GM18858 (cell line): Measurements from ENCODE around the gene ZKSCAN4.
A peak's percentile ranks its signal among the peaks of the same experiment; 100 is the strongest.

Experiments
- ATAC-seq: cut with Tn5 transposase; IDR thresholded peaks from one replicate; pipeline ENCODE4 v1.9.1; 2021; ENCODE audit not compliant: unreplicated experiment

The ZKSCAN4 gene

GRCh38 chr6:28252009-28252975 lies at the start of gene ZKSCAN4:
Gene ZKSCAN4, minus strand, starts transcription at chr6:28252269. Its CDS starts 289 bp downstream, at chr6:28251980.
- ATAC-seq, result peak; percentile 73

GRCh38 chr6:28296520-28297060 lies 44.5 kb upstream of the ZKSCAN4 start:
- ATAC-seq, result no peak

- no peak for ATAC-seq
Measured at GRCh38 chr6:28295326-28295725, 43.3 kb upstream of the ZKSCAN4 start.

GRCh38 chr6:28291573-28291972 lies 39.5 kb upstream of the ZKSCAN4 start:
- no peak for ATAC-seq

- ATAC-seq, result no peak
Measured at GRCh38 chr6:28282926-28283325, 30.9 kb upstream of the ZKSCAN4 start.

GRCh38 chr6:28281288-28282064 lies 29.4 kb upstream of the ZKSCAN4 start, which contains the start of gene PGBD1:
Gene PGBD1, plus strand, starts transcription at chr6:28281572. Its CDS starts 2,242 bp downstream, at chr6:28283814.
- peak; percentile 74 for ATAC-seq

GRCh38 chr6:28280595-28281287 lies 28.7 kb upstream of the ZKSCAN4 start:
- ATAC-seq, result no peak

- ATAC-seq, result no peak
Measured at GRCh38 chr6:28277746-28278145, 25.7 kb upstream of the ZKSCAN4 start.

- no peak for ATAC-seq
Measured at GRCh38 chr6:28274888-28275287, 22.8 kb upstream of the ZKSCAN4 start.

GRCh38 chr6:28269492-28269891 lies 17.4 kb upstream of the ZKSCAN4 start:
- no peak for ATAC-seq

- ATAC-seq, result no peak
Measured at GRCh38 chr6:28267695-28268059, 15.6 kb upstream of the ZKSCAN4 start.

GRCh38 chr6:28266962-28267694 lies 15.1 kb upstream of the ZKSCAN4 start, which contains the start of gene ZSCAN26:
Gene ZSCAN26, plus strand, starts transcription at chr6:28267143. Its CDS starts 4,777 bp downstream, at chr6:28271920.
- peak; percentile 73 for ATAC-seq

GRCh38 chr6:28266563-28266961 lies 14.5 kb upstream of the ZKSCAN4 start:
- no peak for ATAC-seq

GRCh38 chr6:28264834-28265401 lies 12.8 kb upstream of the ZKSCAN4 start:
- no peak for ATAC-seq

- ATAC-seq, result no peak
Measured at GRCh38 chr6:28263922-28264321, 11.9 kb upstream of the ZKSCAN4 start.

GRCh38 chr6:28258877-28259777 lies 7.1 kb upstream of the ZKSCAN4 start, which contains the start of gene NKAPL:
Gene NKAPL, plus strand, starts transcription at chr6:28259297. Its CDS starts 75 bp downstream, at chr6:28259372.
- ATAC-seq, result no peak

- ATAC-seq, result no peak
Measured at GRCh38 chr6:28257042-28257441, 5.0 kb upstream of the ZKSCAN4 start.

GRCh38 chr6:28254121-28254519 lies 2.1 kb upstream of the ZKSCAN4 start:
- no peak for ATAC-seq

GRCh38 chr6:28251661-28252008 lies 434 bp downstream of the ZKSCAN4 start:
- ATAC-seq, result peak; percentile 11
